T-helper 17 cell (primary cell): Measurements from ENCODE around the gene FOXO6. TPM values are rescaled to one million over a fixed set of nuclear protein-coding genes. Genes with fewer than 3 reads are reported as not detected.

ENCODE experiments used
- ATAC-seq: fragments of 150-1000 bp; cut with Tn5 transposase; 2 replicates; pipeline ENCODE4 v1.10.0; 2021; ENCODE audit warnings: mild to moderate bottlenecking, moderate library complexity
- DNase-seq, 3 donors: peaks; one replicate each; pipeline versions ENCODE4 v3.0.0 to v3.0.0-alpha.2; 2020 to 2021
- H3K9me3 ChIP-seq: one replicate; pipeline ENCODE4 v1.7.0; 2013; ENCODE audit warnings: low read length, mild to moderate bottlenecking; ENCODE audit not compliant: control insufficient read depth, poor library complexity, severe bottlenecking
- H3K27ac Mint-ChIP-seq: one replicate; pipeline ENCODE4 v1.8.0; 2022; ENCODE audit warnings: mild to moderate bottlenecking, moderate library complexity, mixed read lengths
- H3K27me3 Mint-ChIP-seq: one replicate; pipeline ENCODE4 v1.8.0; 2022; ENCODE audit warnings: mixed read lengths
- H3K36me3 Mint-ChIP-seq: one replicate; pipeline ENCODE4 v1.8.0; 2022; ENCODE audit warnings: low read depth, mixed read lengths
- H3K4me1 Mint-ChIP-seq: one replicate; pipeline ENCODE4 v1.8.0; 2022; ENCODE audit warnings: mild to moderate bottlenecking, mixed read lengths
- H3K4me3 Mint-ChIP-seq: one replicate; pipeline ENCODE4 v1.8.0; 2022; ENCODE audit warnings: mild to moderate bottlenecking, moderate library complexity, mixed read lengths
- total RNA-seq, 4 donors: library from RNA in 2 of 4; stranded (reverse) in 2 of 4; gene quantifications; one replicate each; pipeline ENCODE4 v1.2.3 and lab custom pipeline; 2022 to 2026

The FOXO6 gene
- total RNA-seq, 2 donors from 2014 or later = 0.86 to 1.8 TPM

DNA sequence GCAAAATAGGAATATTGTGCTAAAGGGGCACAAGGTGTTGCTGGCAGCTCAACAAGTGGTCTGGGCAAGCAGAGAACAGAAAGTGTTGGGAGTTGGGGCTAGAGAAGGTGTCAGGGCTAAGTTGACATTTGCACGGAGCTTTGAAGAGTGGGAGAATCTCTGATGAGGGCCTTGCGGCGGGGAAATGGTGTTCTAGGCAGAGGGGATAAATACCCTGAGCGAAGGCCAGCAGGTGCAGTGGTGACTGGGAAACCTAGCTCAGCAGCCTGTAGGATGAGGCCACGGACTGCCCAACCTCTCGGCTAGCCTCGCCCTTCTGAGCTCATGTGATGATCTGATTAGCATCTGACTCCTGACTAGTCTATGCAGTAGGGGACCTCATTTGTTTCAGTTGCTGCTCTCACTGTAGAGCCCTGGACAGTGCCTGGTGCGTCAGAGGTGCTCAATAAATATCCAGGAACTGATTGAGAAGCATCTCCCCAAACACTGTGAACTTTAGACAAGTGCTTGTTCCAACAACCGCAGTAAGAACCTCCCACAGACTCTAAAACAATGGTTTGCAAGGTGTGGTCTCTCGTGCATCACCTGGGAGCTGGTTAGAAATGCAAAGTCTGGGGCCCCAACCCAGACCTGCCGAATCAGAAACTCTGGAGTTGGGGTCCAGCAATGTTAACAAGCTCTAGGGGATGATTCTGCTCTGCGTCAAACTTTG lies 1.0 kb upstream of the FOXO6 start:
- Mint-ChIP-seq H3K36me3 (peaks cover 4% of the 10 kb centered on the region), H3K4me1 (peaks cover 14% of the 10 kb centered on the region), H3K27ac (peak overlapping the region; percentile 91), H3K4me3 (peak overlapping the region; percentile 73), H3K27me3 (peaks cover 30% of the 10 kb centered on the region)
- no peak for ATAC-seq
- no peak for DNase-seq
- no peaks in the 10 kb centered on the region for H3K9me3 ChIP-seq

- Mint-ChIP-seq H3K27ac (no peak overlapping the region), H3K27me3 (peaks cover 32% of the 10 kb centered on the region), H3K4me3 (peak overlapping the region; percentile 76), H3K36me3 (peaks cover 4% of the 10 kb centered on the region), H3K4me1 (peaks cover 15% of the 10 kb centered on the region)
- H3K9me3 ChIP-seq = no peaks in the 10 kb centered on the region
- ATAC-seq (peak; percentile 9), DNase-seq (peak in 2 of 3 donors; percentile 31 to 38)
Observed at GRCh38 chr1:41361495-41362356, 492 bp downstream of the FOXO6 start.

- H3K27me3 Mint-ChIP-seq = peaks cover 35% of the 10 kb centered on the region
- H3K4me3 Mint-ChIP-seq = peak overlapping the region; percentile 76
- no peak overlapping the region for H3K27ac Mint-ChIP-seq
- no peak for ATAC-seq
- peaks cover 17% of the 10 kb centered on the region for H3K4me1 Mint-ChIP-seq
- DNase-seq = no peak
- H3K9me3 ChIP-seq = no peaks in the 10 kb centered on the region
- H3K36me3 Mint-ChIP-seq = peaks cover 4% of the 10 kb centered on the region
Observed at GRCh38 chr1:41362357-41362721, 1.1 kb downstream of the FOXO6 start.

DNA sequence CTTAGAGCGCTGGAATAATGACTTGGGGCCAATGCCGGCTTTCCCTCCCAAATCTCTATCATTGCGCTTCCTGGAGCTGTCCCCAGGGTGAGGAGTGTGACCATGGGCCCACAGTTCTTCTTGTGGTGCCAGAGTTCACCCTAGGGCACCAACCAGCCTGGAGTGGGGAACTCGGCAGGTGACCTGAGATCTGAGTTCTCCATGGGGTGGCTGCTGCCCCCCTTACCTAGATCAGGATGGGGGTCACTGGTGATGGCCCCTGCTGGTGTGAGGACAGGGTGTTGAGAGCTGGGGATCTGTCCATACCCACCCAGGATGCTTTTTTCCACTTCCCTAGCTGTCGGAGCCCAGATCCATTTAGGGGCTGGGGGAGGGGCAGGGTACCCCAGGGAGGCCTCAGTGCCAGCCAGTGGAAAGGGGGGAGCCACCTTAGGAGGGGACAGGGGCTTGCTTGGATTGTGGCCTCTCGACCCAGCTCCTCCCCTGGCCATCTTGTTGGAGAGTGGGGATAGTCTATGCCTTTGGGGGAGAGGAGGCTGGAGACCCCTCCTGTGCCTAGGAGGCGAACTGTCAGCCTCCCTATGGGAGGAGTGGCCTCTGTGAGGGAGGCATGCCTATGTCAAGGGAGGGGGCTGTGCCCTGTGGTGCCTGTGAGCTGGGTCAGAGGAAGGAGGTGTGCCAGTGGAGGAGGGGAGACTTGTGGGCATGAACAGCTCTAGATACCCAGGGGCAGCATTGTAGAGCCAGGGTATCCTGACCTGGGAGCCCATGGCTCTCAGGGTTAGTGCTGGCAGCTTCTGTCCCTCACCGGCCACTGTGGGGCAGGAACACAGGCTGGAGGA lies 1.7 kb downstream of the FOXO6 start:
- ATAC-seq = no peak
- Mint-ChIP-seq H3K36me3 (peaks cover 4% of the 10 kb centered on the region), H3K27ac (peak overlapping the region; percentile 65), H3K4me1 (peaks cover 19% of the 10 kb centered on the region), H3K4me3 (peak overlapping the region; percentile 76), H3K27me3 (peaks cover 39% of the 10 kb centered on the region)
- H3K9me3 ChIP-seq = no peaks in the 10 kb centered on the region
- no peak for DNase-seq

GRCh38 chr1:41363591-41364320 lies 2.5 kb downstream of the FOXO6 start:
- Mint-ChIP-seq H3K27ac (peak overlapping the region; percentile 65), H3K4me3 (peak overlapping the region; percentile 63), H3K4me1 (peaks cover 17% of the 10 kb centered on the region), H3K36me3 (peaks cover 4% of the 10 kb centered on the region), H3K27me3 (peaks cover 33% of the 10 kb centered on the region)
- no peaks in the 10 kb centered on the region for H3K9me3 ChIP-seq
- no peak for ATAC-seq
- no peak for DNase-seq

DNA sequence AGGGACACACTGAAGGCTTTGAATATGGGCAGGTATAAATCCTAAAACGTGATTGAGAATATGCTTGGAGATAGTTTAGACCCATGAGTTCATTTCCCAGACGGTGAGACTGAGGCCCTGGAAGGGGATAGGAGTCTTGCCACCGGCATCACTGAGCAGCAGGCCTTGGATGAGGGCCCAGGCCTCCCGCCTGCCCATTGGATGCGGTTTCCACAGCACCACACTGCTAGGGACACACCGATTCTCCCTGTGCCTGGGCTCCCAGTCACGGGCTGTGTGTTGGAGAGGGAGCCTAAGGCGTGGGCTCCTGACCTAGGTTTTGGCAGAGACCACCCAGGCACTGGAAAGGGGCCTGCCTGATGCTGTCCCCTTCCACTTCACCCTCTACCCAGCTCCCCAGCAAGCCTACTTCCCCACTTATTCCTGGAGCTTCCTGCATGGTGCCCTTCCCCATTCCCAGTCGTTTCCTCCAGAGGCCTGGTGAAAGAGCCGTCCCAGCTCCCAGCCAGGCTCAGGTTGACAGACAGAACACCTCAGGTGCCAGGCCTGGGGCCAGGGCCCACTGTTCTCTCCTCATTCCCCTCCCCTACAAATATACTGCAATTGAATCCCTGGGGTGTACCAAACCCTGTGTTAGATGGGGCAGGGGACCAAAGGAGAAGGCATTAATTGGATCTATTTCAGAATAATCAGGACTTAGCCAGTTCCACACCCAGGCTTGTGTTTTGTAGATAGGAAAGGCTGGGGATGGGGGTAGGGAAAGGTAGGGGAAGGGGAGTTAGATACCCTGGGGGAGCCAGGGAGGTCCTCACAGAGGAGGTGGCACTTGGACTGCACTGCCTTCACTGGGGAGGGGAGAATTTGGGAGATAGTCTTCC lies 3.4 kb downstream of the FOXO6 start:
- no peak for DNase-seq
- Mint-ChIP-seq H3K4me1 (peaks cover 17% of the 10 kb centered on the region), H3K36me3 (peaks cover 7% of the 10 kb centered on the region), H3K4me3 (peak overlapping the region; percentile 71), H3K27me3 (peaks cover 35% of the 10 kb centered on the region), H3K27ac (peak overlapping the region; percentile 79)
- no peaks in the 10 kb centered on the region for H3K9me3 ChIP-seq
- no peak for ATAC-seq

DNA sequence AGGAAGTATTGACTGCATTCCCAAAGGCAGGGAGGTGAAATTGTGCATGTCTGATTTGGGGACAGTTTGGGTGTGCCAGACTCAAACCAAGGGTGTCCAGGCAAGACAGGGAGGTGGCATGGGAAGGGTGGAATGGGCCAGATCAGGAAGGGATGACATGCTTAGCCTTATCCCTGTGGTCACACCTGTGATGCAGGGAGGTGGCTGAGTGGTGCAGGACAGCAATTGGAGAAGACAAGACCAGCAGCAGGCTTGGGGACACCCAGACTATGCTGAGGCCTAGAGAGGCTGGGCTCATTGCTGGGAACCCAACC lies 4.0 kb downstream of the FOXO6 start:
- no peaks in the 10 kb centered on the region for H3K9me3 ChIP-seq
- Mint-ChIP-seq H3K27me3 (peaks cover 38% of the 10 kb centered on the region), H3K4me3 (peak overlapping the region; percentile 71), H3K4me1 (peaks cover 14% of the 10 kb centered on the region), H3K27ac (peak overlapping the region; percentile 79), H3K36me3 (peaks cover 7% of the 10 kb centered on the region)
- DNase-seq (no peak), ATAC-seq (no peak)

- Mint-ChIP-seq H3K27ac (peak overlapping the region; percentile 79), H3K4me3 (peak overlapping the region; percentile 12), H3K36me3 (peaks cover 11% of the 10 kb centered on the region), H3K4me1 (peaks cover 14% of the 10 kb centered on the region), H3K27me3 (peaks cover 44% of the 10 kb centered on the region)
- no peaks in the 10 kb centered on the region for H3K9me3 ChIP-seq
- ATAC-seq (peak; percentile 22), DNase-seq (peak in 2 of 3 donors; percentile 19 to 37)
Observed at GRCh38 chr1:41365772-41366454, 4.7 kb downstream of the FOXO6 start.

DNA sequence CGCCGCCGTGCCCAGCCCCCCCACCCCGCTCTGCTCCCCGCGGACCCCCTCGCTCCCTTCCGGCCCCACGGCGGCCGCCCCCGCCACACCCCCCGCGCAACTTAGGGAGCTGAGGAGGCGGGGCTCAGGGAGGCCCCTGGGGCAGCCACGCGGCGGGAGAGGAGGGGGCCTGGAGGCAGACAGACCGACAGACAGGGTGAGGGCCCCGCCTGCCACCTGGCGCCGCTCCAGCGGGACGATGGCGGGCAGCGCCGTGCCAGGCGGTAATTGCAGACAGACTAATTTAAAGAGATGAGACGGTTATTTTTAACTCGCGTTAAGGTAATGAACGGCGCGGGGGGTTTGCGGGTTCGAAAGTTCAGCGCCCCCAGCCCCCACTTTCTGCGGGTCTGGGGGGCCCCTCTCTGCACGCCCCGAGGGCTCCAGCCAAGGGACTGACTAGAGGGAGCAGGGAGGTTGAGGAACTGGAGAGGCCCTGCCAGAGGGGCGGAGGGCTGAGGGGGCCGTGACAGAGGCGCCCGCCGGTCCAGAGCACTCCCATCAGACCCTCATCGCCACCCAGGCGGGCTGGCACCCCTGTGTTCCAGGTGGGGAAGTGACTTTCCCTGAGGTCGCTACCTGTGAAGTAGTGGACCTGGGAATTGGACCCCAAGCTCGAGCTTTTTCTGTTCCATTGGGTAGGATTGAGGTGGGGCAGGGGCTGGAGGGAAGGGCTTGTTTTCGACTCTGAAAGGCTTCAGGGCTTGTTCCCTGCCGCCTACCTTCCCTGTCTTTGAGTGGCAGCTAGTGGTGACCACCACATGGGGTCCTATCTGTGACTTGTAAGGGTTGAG lies 5.4 kb downstream of the FOXO6 start:
- ATAC-seq = peak; percentile 51
- H3K27ac Mint-ChIP-seq = peak overlapping the region; percentile 16
- H3K36me3 Mint-ChIP-seq = peaks cover 11% of the 10 kb centered on the region

DNA sequence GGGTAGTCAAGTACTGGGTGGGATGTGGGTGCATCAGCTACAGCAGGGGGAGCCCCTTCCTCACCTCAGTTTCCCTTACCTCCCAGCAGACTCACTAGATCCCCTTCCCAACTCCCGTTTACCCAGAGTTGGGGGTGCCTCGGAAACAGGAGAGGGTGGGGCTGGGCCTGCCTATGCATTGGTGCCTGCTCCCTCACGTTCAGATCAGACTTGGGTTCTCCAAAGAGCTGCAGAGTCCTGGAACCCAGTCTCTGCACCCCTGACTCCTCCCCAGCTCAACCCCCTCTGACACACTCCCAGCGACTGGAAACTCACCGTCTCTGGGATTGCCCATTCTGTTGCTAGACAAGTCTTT lies 6.0 kb downstream of the FOXO6 start:
- ATAC-seq (no peak), DNase-seq (no peak)
- no peaks in the 10 kb centered on the region for H3K9me3 ChIP-seq
- Mint-ChIP-seq H3K27me3 (peaks cover 54% of the 10 kb centered on the region), H3K4me3 (peak overlapping the region; percentile 62), H3K27ac (peak overlapping the region; percentile 16), H3K36me3 (peaks cover 11% of the 10 kb centered on the region), H3K4me1 (peaks cover 14% of the 10 kb centered on the region)

More for the DNA sequence above, 5.4 kb downstream of the FOXO6 start:
- Mint-ChIP-seq H3K27me3 (peaks cover 49% of the 10 kb centered on the region), H3K4me1 (peaks cover 14% of the 10 kb centered on the region), H3K4me3 (peak overlapping the region; percentile 62)
- peak in 2 of 3 donors; percentile 39 to 51 for DNase-seq
- H3K9me3 ChIP-seq = no peaks in the 10 kb centered on the region

GRCh38 chr1:41368366-41368765 lies 7.1 kb downstream of the FOXO6 start:
- H3K4me3 Mint-ChIP-seq = no peak overlapping the region
- H3K36me3 Mint-ChIP-seq = peaks cover 11% of the 10 kb centered on the region
- no peak for ATAC-seq
- peaks cover 11% of the 10 kb centered on the region for H3K4me1 Mint-ChIP-seq
- H3K27ac Mint-ChIP-seq = no peak overlapping the region
- DNase-seq = no peak
- no peaks in the 10 kb centered on the region for H3K9me3 ChIP-seq
- H3K27me3 Mint-ChIP-seq = peaks cover 63% of the 10 kb centered on the region
